Stimulated activated naive CD8-positive, alpha-beta T cell treated with anti-CD3 and anti-CD28 coated beads, Interleukin-15, amount 100 ng/mL, for 72 hours (primary cell): ENCODE data around the gene CETN3.
"Not testable (repeated sequence)": the region's sequence is repeated elsewhere in the genome, so short reads cannot be mapped to it uniquely, and the experiment has no call there.

Experiments used
- ATAC-seq: fragments of 150-1000 bp; cut with Tn5 transposase; 2 replicates; pipeline ENCODE4 v1.10.0; 2021; ENCODE audit warnings: mild to moderate bottlenecking, moderate library complexity
- DNase-seq, 2 donors: peaks; one replicate each; pipeline ENCODE4 v3.0.0; 2021 to 2022
- H3K27ac Mint-ChIP-seq, 2 donors: one replicate each; pipeline ENCODE4 v1.8.0; 2022; ENCODE audit warnings: mild to moderate bottlenecking in 2 of 2, mixed read lengths in 2 of 2, moderate library complexity in 2 of 2
- H3K27me3 Mint-ChIP-seq: one replicate; pipeline ENCODE4 v1.8.0; 2022; ENCODE audit warnings: mixed read lengths
- H3K4me1 Mint-ChIP-seq: one replicate; pipeline ENCODE4 v1.8.0; 2022; ENCODE audit warnings: mild to moderate bottlenecking, mixed read lengths
- H3K4me3 Mint-ChIP-seq, 2 donors: one replicate each; pipeline ENCODE4 v1.8.0; 2022; ENCODE audit warnings: mild to moderate bottlenecking in 2 of 2, mixed read lengths in 2 of 2, moderate library complexity in 1 of 2
- H3K9me3 Mint-ChIP-seq, 2 donors: one replicate each; pipeline ENCODE4 v1.8.0; 2022; ENCODE audit warnings: mixed read lengths in 2 of 2

Gene CETN3

GRCh38 chr5:90359073-90359920 is 50.3 kb downstream of the CETN3 start:
- ATAC-seq: no peak
- peaks cover 18% of the 10 kb centered on the region for H3K27me3 Mint-ChIP-seq
- no peaks in the 10 kb centered on the region for H3K4me1 Mint-ChIP-seq
- peak overlapping the region in 1 of 2 donors; percentile 55 for H3K27ac Mint-ChIP-seq
- no peak overlapping the region for H3K4me3 Mint-ChIP-seq
- DNase-seq: no peak
- no peaks in the 10 kb centered on the region for H3K9me3 Mint-ChIP-seq

- H3K9me3 Mint-ChIP-seq: no peaks in the 10 kb centered on the region
- DNase-seq: no peak
- no peak overlapping the region for H3K27ac Mint-ChIP-seq
- H3K4me3 Mint-ChIP-seq: no peak overlapping the region
- H3K27me3 Mint-ChIP-seq: peaks cover 15% of the 10 kb centered on the region
- no peak for ATAC-seq
- H3K4me1 Mint-ChIP-seq: no peaks in the 10 kb centered on the region
Measured at GRCh38 chr5:90356622-90357021, 52.9 kb downstream of the CETN3 start.

GRCh38 chr5:90356176-90356575 is 53.4 kb downstream of the CETN3 start:
- ATAC-seq (no peak), DNase-seq (no peak)
- H3K4me1 Mint-ChIP-seq: no peaks in the 10 kb centered on the region
- H3K4me3 Mint-ChIP-seq: no peak overlapping the region
- H3K27me3 Mint-ChIP-seq: peaks cover 15% of the 10 kb centered on the region
- H3K9me3 Mint-ChIP-seq: no peaks in the 10 kb centered on the region
- H3K27ac Mint-ChIP-seq: no peak overlapping the region

GRCh38 chr5:90355635-90356034 is 53.9 kb downstream of the CETN3 start:
- no peak overlapping the region for H3K27ac Mint-ChIP-seq
- no peak overlapping the region for H3K4me3 Mint-ChIP-seq
- DNase-seq (no peak), ATAC-seq (no peak)
- H3K4me1 Mint-ChIP-seq: no peaks in the 10 kb centered on the region
- no peaks in the 10 kb centered on the region for H3K9me3 Mint-ChIP-seq
- peaks cover 16% of the 10 kb centered on the region for H3K27me3 Mint-ChIP-seq

- no peak for DNase-seq
- Mint-ChIP-seq H3K4me3 (no peak overlapping the region), H3K9me3 (no peaks in the 10 kb centered on the region), H3K27me3 (peaks cover 17% of the 10 kb centered on the region), H3K4me1 (no peaks in the 10 kb centered on the region), H3K27ac (no peak overlapping the region)
- no peak for ATAC-seq
Measured at GRCh38 chr5:90353254-90353653, 56.3 kb downstream of the CETN3 start.

GRCh38 chr5:90351101-90351500 is 58.5 kb downstream of the CETN3 start:
- Mint-ChIP-seq H3K27ac (no peak overlapping the region), H3K27me3 (peaks cover 22% of the 10 kb centered on the region), H3K4me1 (no peaks in the 10 kb centered on the region), H3K4me3 (no peak overlapping the region), H3K9me3 (no peaks in the 10 kb centered on the region)
- ATAC-seq (no peak), DNase-seq (no peak)

DNA sequence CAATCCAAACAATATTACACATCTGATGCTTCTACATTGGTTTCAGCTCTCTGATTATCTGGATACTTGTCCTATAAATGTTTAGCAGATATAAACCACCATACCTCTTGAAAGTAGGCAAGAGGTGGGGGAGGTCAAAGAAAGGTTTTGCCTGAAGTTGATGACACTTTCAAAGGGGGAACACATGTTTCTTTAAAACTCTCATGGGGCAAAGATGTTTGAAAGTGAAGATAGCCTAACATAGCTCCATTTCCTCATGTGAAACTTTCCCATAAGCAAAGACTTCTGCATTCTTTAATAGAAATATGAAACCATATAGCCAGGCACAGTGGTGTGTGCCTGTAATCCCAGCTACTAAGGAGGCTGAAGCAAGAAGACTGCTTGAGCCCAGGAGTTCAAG is 62.1 kb downstream of the CETN3 start:
- Mint-ChIP-seq H3K27me3 (peaks cover 31% of the 10 kb centered on the region), H3K27ac (no peak overlapping the region), H3K9me3 (no peaks in the 10 kb centered on the region), H3K4me1 (no peaks in the 10 kb centered on the region), H3K4me3 (no peak overlapping the region)
- no peak for ATAC-seq
- DNase-seq: no peak

- Mint-ChIP-seq H3K27me3 (peaks cover 28% of the 10 kb centered on the region), H3K4me3 (no peak overlapping the region), H3K4me1 (no peaks in the 10 kb centered on the region)
Measured at GRCh38 chr5:90345684-90346083, 63.9 kb downstream of the CETN3 start.

GRCh38 chr5:90344689-90345088 is 64.9 kb downstream of the CETN3 start:
- no peak for ATAC-seq

More at GRCh38 chr5:90345684-90346083, 63.9 kb downstream of the CETN3 start:
- ATAC-seq (no peak), DNase-seq (no peak)
- no peak overlapping the region for H3K27ac Mint-ChIP-seq
- no peaks in the 10 kb centered on the region for H3K9me3 Mint-ChIP-seq

GRCh38 chr5:90343731-90344130 is 65.8 kb downstream of the CETN3 start:
- H3K27me3 Mint-ChIP-seq: peaks cover 20% of the 10 kb centered on the region
- not testable (repeated sequence) for ATAC-seq, DNase-seq, H3K27ac Mint-ChIP-seq, H3K9me3 Mint-ChIP-seq, H3K4me1 Mint-ChIP-seq, H3K4me3 Mint-ChIP-seq

More at GRCh38 chr5:90344689-90345088, 64.9 kb downstream of the CETN3 start:
- Mint-ChIP-seq H3K27ac (no peak overlapping the region), H3K4me1 (no peaks in the 10 kb centered on the region), H3K4me3 (no peak overlapping the region), H3K9me3 (no peaks in the 10 kb centered on the region), H3K27me3 (peaks cover 20% of the 10 kb centered on the region)
- DNase-seq: no peak

GRCh38 chr5:90342576-90342975 is 67.0 kb downstream of the CETN3 start:
- Mint-ChIP-seq H3K4me1 (peaks cover 6% of the 10 kb centered on the region), H3K27me3 (peaks cover 20% of the 10 kb centered on the region), H3K9me3 (no peaks in the 10 kb centered on the region), H3K4me3 (no peak overlapping the region), H3K27ac (no peak overlapping the region)
- DNase-seq: no peak
- no peak for ATAC-seq
